Skeletal muscle cell (primary cell): ENCODE results near the gene SIRT4.

ENCODE experiments used
- DNase-seq: peaks from one replicate; pipeline ENCODE4 v3.0.0-alpha.2; 2010; ENCODE audit warnings: low read depth
- H3K4me3 ChIP-seq: 2 replicates; pipeline ENCODE4 v1.5.1; 2011; ENCODE audit warnings: low read depth, mild to moderate bottlenecking, control low read depth, low read length, moderate library complexity

Gene SIRT4

GRCh38 chr12:120358412-120359100 lies 56.4 kb downstream of the SIRT4 start:
- no peak for DNase-seq
- H3K4me3 ChIP-seq, result no peak overlapping the region

GRCh38 chr12:120359128-120359527 lies 57.0 kb downstream of the SIRT4 start:
- no peak for DNase-seq
- H3K4me3 ChIP-seq, result no peak overlapping the region

- peak; percentile 34 for DNase-seq
- peak overlapping the region; percentile 40 for H3K4me3 ChIP-seq
Measured at GRCh38 chr12:120361506-120362208, 59.5 kb downstream of the SIRT4 start.
